Stimulated activated CD4-positive, alpha-beta T cell treated with anti-CD3 and anti-CD28 coated beads, Interleukin-1b, Interleukin-23, amount 100 ng/mL, for 4 hours (primary cell): ENCODE data around the gene FAM72A.
"Not testable (repeated sequence)": the region's sequence is repeated elsewhere in the genome, so short reads cannot be mapped to it uniquely, and the experiment has no call there.

Source experiments
- DNase-seq, 2 donors: peaks; one replicate each; pipeline ENCODE4 v3.0.0-alpha.2; 2020; ENCODE audit warnings: low read depth in 2 of 2

The FAM72A gene

DNA sequence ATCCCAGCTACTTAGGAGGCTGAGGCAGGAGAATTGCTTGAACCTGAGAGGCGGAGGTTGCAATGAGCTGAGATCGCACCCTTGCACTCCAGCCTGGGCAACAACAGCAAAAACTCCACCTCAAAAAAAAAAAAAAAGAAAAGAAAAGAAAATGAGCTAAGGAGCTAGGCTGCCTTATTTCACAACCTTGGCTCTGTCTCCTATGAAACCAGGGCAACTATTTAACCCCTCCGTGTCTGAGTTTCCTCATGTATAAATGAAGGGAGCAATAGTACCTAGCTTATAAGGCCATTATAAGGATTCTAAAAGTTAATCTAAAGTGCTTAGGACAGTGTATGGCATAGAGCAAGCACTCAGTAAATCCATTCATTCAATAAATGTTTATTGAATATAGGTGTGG is 32.8 kb downstream of the FAM72A start:
- not testable (repeated sequence) for DNase-seq

GRCh38 chr1:206167350-206168029 is 35.1 kb downstream of the FAM72A start:
- not testable (repeated sequence) for DNase-seq

GRCh38 chr1:206145771-206146290 is 56.8 kb downstream of the FAM72A start:
- DNase-seq, result no peak

DNA sequence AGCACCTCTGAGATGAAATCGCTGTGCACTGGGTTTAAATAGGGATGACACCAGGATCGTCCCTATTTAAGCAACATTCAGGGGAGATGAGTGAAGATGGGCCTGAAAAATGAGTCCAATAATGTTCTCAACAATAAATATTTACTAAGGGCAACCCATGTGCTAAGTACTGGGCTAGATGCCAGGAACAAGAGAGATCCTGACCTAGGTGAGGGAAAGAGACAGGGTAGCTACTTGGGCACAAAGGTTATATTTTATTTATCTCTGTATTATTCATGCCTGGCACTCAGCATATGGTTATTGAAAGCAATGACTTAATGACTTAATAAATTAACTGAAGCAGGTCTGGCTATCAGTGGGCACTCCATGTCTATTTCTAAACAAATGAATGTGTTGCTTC is 58.0 kb downstream of the FAM72A start:
- DNase-seq, result no peak

DNA sequence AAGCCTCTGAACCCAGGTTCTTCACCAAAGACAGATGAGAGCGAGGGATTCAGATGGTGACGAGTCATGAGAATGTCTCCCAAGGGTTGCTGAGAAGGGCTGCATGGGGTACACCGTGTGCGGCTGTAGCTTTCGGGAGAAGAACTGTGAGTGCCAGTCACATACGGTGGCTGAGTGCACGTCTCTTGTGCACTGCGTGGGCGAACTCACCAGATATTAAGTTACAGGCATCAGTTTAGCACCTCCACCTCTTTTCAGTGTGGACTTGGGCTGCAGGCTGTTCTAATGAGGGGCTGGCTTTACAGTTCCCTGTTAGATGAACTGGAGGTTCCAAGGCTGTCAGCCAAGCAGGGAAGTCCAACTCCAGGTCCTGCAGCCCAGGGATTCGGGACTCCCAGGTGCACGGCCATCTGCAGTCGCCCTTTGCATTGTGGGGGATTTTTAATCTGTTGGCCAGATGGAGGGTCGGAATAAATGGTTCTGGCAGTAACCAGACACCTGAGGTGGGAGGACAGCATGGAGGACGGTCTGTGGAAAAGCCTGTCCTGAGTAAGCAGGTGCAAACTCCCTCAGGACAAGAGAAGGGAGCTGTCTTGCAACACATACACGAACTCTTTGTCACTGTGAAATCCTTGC is 59.0 kb downstream of the FAM72A start:
- no peak for DNase-seq

DNA sequence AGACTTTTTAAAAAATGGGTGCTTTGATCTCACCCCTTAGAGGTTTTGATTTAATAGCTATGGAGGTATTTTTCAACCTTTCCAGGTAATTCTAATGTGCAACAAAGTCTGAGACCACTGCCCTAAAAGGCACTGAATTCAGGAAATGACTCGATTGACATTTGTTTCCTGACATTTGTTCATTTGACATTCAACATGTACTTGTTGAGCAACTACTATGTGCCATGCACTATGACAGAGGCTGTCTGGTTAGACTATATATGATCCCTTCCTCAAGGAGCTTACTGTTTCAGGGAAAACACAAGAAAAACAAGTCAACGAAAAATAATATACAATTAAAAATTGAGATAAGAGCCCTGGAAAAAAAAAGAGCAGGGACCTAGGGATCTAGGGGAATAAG is 59.9 kb downstream of the FAM72A start:
- no peak for DNase-seq

GRCh38 chr1:206142011-206142410 is 60.6 kb downstream of the FAM72A start:
- DNase-seq, result no peak

- DNase-seq, result no peak
Measured at GRCh38 chr1:206136241-206136640, 66.4 kb downstream of the FAM72A start.
